ENCODE data around the gene KRTAP12-4. TPM values are rescaled to one million over a fixed set of nuclear protein-coding genes. Genes with fewer than 3 reads are reported as not detected.

KRTAP12-4 gene
- total and polyA plus RNA-seq, 9 of the 15 experiments (the other 6 are each of a cell fraction or from before 2014, with no cell fraction given): not detected

- TF ChIP-seq ZKSCAN1 (IDR thresholded peaks at IDR 0.05; ENCODE audit: low read depth, low read length) (no peak), MXI1 (IDR thresholded peaks at IDR 0.05; ENCODE audit: low read depth, low read length) (no peak), SP1 (CRISPR knock-in tag; IDR thresholded peaks at IDR 0.05) (no peak), ZNF175 (CRISPR knock-in tag; IDR thresholded peaks at IDR 0.05; ENCODE audit: low read depth) (no peak), KDM5B (IDR thresholded peaks at IDR 0.05; ENCODE audit: insufficient replicate concordance, low read depth, low read length) (no peak), ZNF699 (CRISPR knock-in tag; IDR thresholded peaks at IDR 0.05; ENCODE audit: insufficient replicate concordance) (no peak), ZFX (CRISPR knock-in tag; IDR thresholded peaks at IDR 0.05) (no peak), ZNF174 (CRISPR knock-in tag; IDR thresholded peaks at IDR 0.05) (no peak), ZNF384 (IDR thresholded peaks at IDR 0.05; ENCODE audit: low read depth, low read length) (no peak)
Observed at GRCh38 chr21:44643741-44644310, 10.6 kb downstream of the KRTAP12-4 start (continued).

- Histone ChIP-seq H3K4me1 (replicated peaks in 1 of 2; ENCODE audit: control insufficient read depth in 2 of 2, insufficient read depth in 2 of 2, low read length in 2 of 2) (peaks cover 0 to 3% of the 10 kb centered on the region in 2 experiments; a peak in 2 of 5 replicates), H3K79me2 (ENCODE audit: control insufficient read depth, insufficient read depth, low read length) (no peaks in the 10 kb centered on the region), H2AFZ (ENCODE audit: low read depth, low read length) (no peak overlapping the region), H3K9me1 (ENCODE audit: control insufficient read depth, insufficient read depth, low read length) (no peaks in the 10 kb centered on the region), H3K9ac (ENCODE audit: insufficient read depth in 1 of 2, low read depth in 2 of 2, low read length in 2 of 2) (no peak overlapping the region), H3K27ac (ENCODE audit: extremely low read depth, low read depth, low read length) (no peak overlapping the region), H4K20me1 (replicated peaks; ENCODE audit: control insufficient read depth, insufficient read depth, low read length) (no peaks in the 10 kb centered on the region), H3K36me3 (ENCODE audit: control insufficient read depth, insufficient read depth, low read length) (no peaks in the 10 kb centered on the region), H3K9me3 (replicated peaks; ENCODE audit: control insufficient read depth, insufficient read depth, low read depth, low read length) (peaks cover 4% of the 10 kb centered on the region), H3K4me3 (no peak overlapping the region), H3K4me2 (ENCODE audit: insufficient read depth, low read length) (no peak overlapping the region), H3K27me3 (ENCODE audit: control insufficient read depth in 2 of 2, insufficient read depth in 2 of 2, low read length in 2 of 2) (peaks cover 0 to 6% of the 10 kb centered on the region in 2 experiments; a peak in 2 of 5 replicates)
- no peak for ATAC-seq
- TF ChIP-seq TAF7 (tag; IDR thresholded peaks at IDR 0.05) (no peak), MEF2D (tag; conservative IDR thresholded peaks at IDR 0.05; ENCODE audit: low read depth) (no peak), BCL6 (CRISPR knock-in tag; IDR thresholded peaks at IDR 0.05) (no peak), CREM (IDR thresholded peaks at IDR 0.05; ENCODE audit: low read depth) (no peak), BRD4 (IDR thresholded peaks at IDR 0.05) (no peak), L3MBTL2 (IDR thresholded peaks at IDR 0.05) (no peak), SREBF1 (IDR thresholded peaks at IDR 0.05; ENCODE audit: borderline replicate concordance, low read depth, low read length) (no peak), E2F6 (IDR thresholded peaks at IDR 0.05; ENCODE audit: borderline replicate concordance in 1 of 2, extremely low read depth in 1 of 2, insufficient read depth in 1 of 2, insufficient read length in 1 of 2, low read depth in 1 of 2, low read length in 1 of 2, poor library complexity in 1 of 2, severe bottlenecking in 1 of 2) (no peak), CBX3 (IDR thresholded peaks at IDR 0.05; ENCODE audit: borderline replicate concordance in 1 of 2, low read length in 2 of 2) (no peak), RB1 (IDR thresholded peaks at IDR 0.05; ENCODE audit: low read depth) (no peak)
- ChIA-PET CTCF (ENCODE audit: low intra/inter-chr PET ratio) (no interaction called here), POLR2A (no interaction called here)
- intact Hi-C loops (cut with micrococcal nuclease): no loop called here
- DNase-seq (ENCODE audit: extremely low read depth in 1 of 4, low spot score in 3 of 4): no peak
- WGBS (ENCODE audit: insufficient coverage, low coverage, missing lambda C conversion rate): 2% methylated on average over 5 of the region's 5 CpGs
- in situ Hi-C loops (cut with MboI): no loop called here
- no peak for FAIRE-seq
- no TSS peak for BruUV-seq (replicated peaks)
Observed at GRCh38 chr21:44640761-44641160, 13.7 kb downstream of the KRTAP12-4 start.
